ENCODE data around the gene SLC7A1. TPM values are rescaled to one million over a fixed set of nuclear protein-coding genes. Genes with fewer than 3 reads are reported as not detected.

Gene SLC7A1
- total and polyA plus RNA-seq, 4 donors: 0.90 to 22.6 (median 1.4) TPM

- no peak overlapping the region for H3K4me3 ChIP-seq (ENCODE audit: low read depth in 1 of 3, low read length in 3 of 3)
- H3K9me3 ChIP-seq (ENCODE audit: control insufficient read depth in 4 of 4, low read length in 3 of 4): no peaks in the 10 kb centered on the region
- H3K27ac ChIP-seq (ENCODE audit: low read depth in 1 of 2, low read length in 2 of 2): no peak overlapping the region
- H3K27me3 ChIP-seq (ENCODE audit: control insufficient read depth in 4 of 4, insufficient read depth in 4 of 4, low read length in 3 of 4): no peaks in the 10 kb centered on the region
- peaks cover 0 to 3% (median 0%) of the 10 kb centered on the region in 4 donors for H3K4me1 ChIP-seq (ENCODE audit: control insufficient read depth in 4 of 4, insufficient read depth in 4 of 4, low read length in 3 of 4)
- 91% methylated on average over 5 of the region's 5 CpGs for WGBS
- TF ChIP-seq RXRA (IDR thresholded peaks at IDR 0.05) (no peak), ZBTB33 (IDR thresholded peaks at IDR 0.05) (no peak), TAF1 (conservative IDR thresholded peaks at IDR 0.05) (no peak), YY1 (IDR thresholded peaks at IDR 0.05) (no peak), GABPA (IDR thresholded peaks at IDR 0.05 in 1 of 2, conservative IDR thresholded peaks at IDR 0.05 in 1 of 2) (no peak), FOXA1 (IDR thresholded peaks at IDR 0.05) (no peak), HNF4A (conservative IDR thresholded peaks at IDR 0.05) (no peak), JUND (IDR thresholded peaks at IDR 0.05) (no peak), NR2F2 (IDR thresholded peaks at IDR 0.05) (no peak), CTCF (IDR thresholded peaks at IDR 0.05; ENCODE audit: low read depth, low read length, missing input control) (no peak), EGR1 (IDR thresholded peaks at IDR 0.05; ENCODE audit: low read depth in 2 of 2) (no peak), MAX (IDR thresholded peaks at IDR 0.05) (no peak), ATF3 (IDR thresholded peaks at IDR 0.05) (no peak), REST (IDR thresholded peaks at IDR 0.05) (no peak), HNF4G (IDR thresholded peaks at IDR 0.05) (no peak), FOXA2 (IDR thresholded peaks at IDR 0.05) (no peak), RAD21 (IDR thresholded peaks at IDR 0.05) (no peak), SP1 (IDR thresholded peaks at IDR 0.05) (no peak)
- no peak overlapping the region for H3K9ac ChIP-seq (ENCODE audit: low read depth in 1 of 2, low read length in 2 of 2)
- no peaks in the 10 kb centered on the region for H3K36me3 ChIP-seq (ENCODE audit: control insufficient read depth in 4 of 4, insufficient read depth in 3 of 4, low read depth in 1 of 4, low read length in 3 of 4)
- DNase-seq (ENCODE audit: low spot score): no peak
Measured at GRCh38 chr13:29540799-29541198, 54.7 kb downstream of the SLC7A1 start.
